SK-N-SH (cell line): ENCODE data around the gene PKD2L1. TPM values are rescaled to one million over a fixed set of nuclear protein-coding genes. Genes with fewer than 3 reads are reported as not detected.

Experiments
- CTCF ChIA-PET: fragments of 300-600, 350-600 bp; formaldehyde crosslinking; extraction: SDS; loops from one replicate; lab custom pipeline; 2021; lab: Yijun Ruan, JAX
- POLR2A ChIA-PET: fragments of 350-600 bp; sonication (Branson Sonifier 250); formaldehyde crosslinking; extraction: SDS; loops from one replicate; lab custom pipeline; 2020; ENCODE audit warnings: antibody characterized with exemption, inconsistent platforms; lab: Yijun Ruan, JAX
- DNase-seq: peaks from one replicate; pipeline ENCODE4 v3.0.0; 2012
- H2AFZ ChIP-seq: fragments of 200-600 bp; sonication (generic); 2 replicates; pipeline ENCODE4 v1.8.1; 2016; ENCODE audit warnings: antibody characterized with exemption, mild to moderate bottlenecking, low read depth
- H3F3A ChIP-seq: fragments of 200-600 bp; sonication (generic); replicated peaks from 2 replicates; pipeline ENCODE3; 2016; ENCODE audit warnings: antibody characterized with exemption, mild to moderate bottlenecking; ENCODE audit not compliant: insufficient read depth
- H3K27ac ChIP-seq, 2 experiments: fragments of 200-500 bp in 1 of 2; fragments of 200-600 bp in 1 of 2; sonication (Bioruptor generic) in 1 of 2; sonication (generic), shearing (Covaris generic) in 1 of 2; 2 replicates each; pipeline versions ENCODE4 v1.5.1 to v1.6.1; 2014 to 2016; ENCODE audit warnings: low read depth in 2 of 2, inconsistent platforms in 1 of 2, low read length in 1 of 2, mild to moderate bottlenecking in 1 of 2, mixed read lengths in 1 of 2
- H3K27me3 ChIP-seq: fragments of 200-600 bp; sonication (generic), shearing (Covaris generic); 2 replicates; pipeline ENCODE4 v1.6.1; 2016; ENCODE audit warnings: mixed run types; ENCODE audit not compliant: insufficient read depth
- H3K36me3 ChIP-seq, 2 experiments: fragments of 200-500 bp in 1 of 2; fragments of 200-600 bp in 1 of 2; sonication (Bioruptor generic) in 1 of 2; sonication (generic) in 1 of 2; replicated peaks in 1 of 2; 2 replicates each; pipeline versions ENCODE3 to v1.5.1; 2014 to 2016; ENCODE audit warnings: low read length in 1 of 2, mild to moderate bottlenecking in 1 of 2; ENCODE audit not compliant: insufficient read depth in 2 of 2, control insufficient read depth in 1 of 2
- H3K4me1 ChIP-seq, 2 experiments: fragments of 200-500 bp in 1 of 2; fragments of 200-600 bp in 1 of 2; sonication (Bioruptor generic) in 1 of 2; sonication (generic), shearing (Covaris generic) in 1 of 2; 2 replicates each; pipeline versions ENCODE4 v1.5.1 to v1.6.1; 2014 to 2016; ENCODE audit warnings: low read depth in 1 of 2, low read length in 1 of 2, mixed run types in 1 of 2; ENCODE audit not compliant: insufficient read depth in 2 of 2, control insufficient read depth in 1 of 2
- H3K4me2 ChIP-seq: fragments of 200-600 bp; sonication (generic), shearing (Covaris generic); 2 replicates; pipeline ENCODE4 v1.6.1; 2017; ENCODE audit warnings: mixed run types
- H3K4me3 ChIP-seq, 2 experiments: fragments of 200-500 bp in 1 of 2; fragments of 200-600 bp in 1 of 2; sonication (Bioruptor generic) in 1 of 2; sonication (generic), shearing (Covaris generic) in 1 of 2; 2 replicates each; pipeline versions ENCODE4 v1.5.1 to v1.8.1; 2014 to 2016; ENCODE audit warnings: low read depth in 2 of 2, inconsistent platforms in 1 of 2, low read length in 1 of 2, mild to moderate bottlenecking in 1 of 2, mixed read lengths in 1 of 2, moderate library complexity in 1 of 2
- H3K79me2 ChIP-seq: fragments of 200-600 bp; sonication (generic); 2 replicates; pipeline ENCODE4 v1.8.1; 2017; ENCODE audit warnings: mild to moderate bottlenecking; ENCODE audit not compliant: insufficient read depth
- H3K9ac ChIP-seq: fragments of 200-600 bp; sonication (generic); 2 replicates; pipeline ENCODE4 v1.6.1; 2017; ENCODE audit warnings: mixed run types
- H3K9me2 ChIP-seq: fragments of 200-600 bp; sonication (generic); 2 replicates; pipeline ENCODE4 v1.6.1; 2017; ENCODE audit warnings: mixed run types
- H3K9me3 ChIP-seq: fragments of 200-600 bp; sonication (generic); 2 replicates; pipeline ENCODE4 v1.6.1; 2017; ENCODE audit warnings: mixed run types, mild to moderate bottlenecking, moderate library complexity
- H4K20me1 ChIP-seq: fragments of 200-600 bp; sonication (generic); 2 replicates; pipeline ENCODE4 v1.6.1; 2017; ENCODE audit warnings: mild to moderate bottlenecking, mixed run types; ENCODE audit not compliant: insufficient read depth
- CHD2 ChIP-seq: fragments of 150-350 bp; IDR thresholded peaks from 2 replicates; pipeline ENCODE4 v1.6.1; 2018; ENCODE audit warnings: low read length; ENCODE audit not compliant: partially characterized antibody
- FOXM1 ChIP-seq: IDR thresholded peaks from 2 replicates; pipeline ENCODE4 v1.4.0; 2012; ENCODE audit warnings: low read depth, mild to moderate bottlenecking
- MXI1 ChIP-seq: IDR thresholded peaks from 2 replicates; pipeline ENCODE4 v1.6.1; 2012; ENCODE audit warnings: mild to moderate bottlenecking, low read depth, low read length, improper control_type of control experiment
- NFIC ChIP-seq: IDR thresholded peaks from 2 replicates; pipeline ENCODE4 v1.4.0; 2012; ENCODE audit warnings: borderline replicate concordance
- RAD21 ChIP-seq: IDR thresholded peaks from 2 replicates; pipeline ENCODE4 v1.6.1; 2012; ENCODE audit warnings: mild to moderate bottlenecking, low read length
- SIN3A ChIP-seq: IDR thresholded peaks from 2 replicates; pipeline ENCODE4 v1.6.1; 2012; ENCODE audit warnings: low read depth, mild to moderate bottlenecking, low read length, moderate library complexity, borderline replicate concordance
- SMC3 ChIP-seq: IDR thresholded peaks from 2 replicates; pipeline ENCODE4 v1.6.1; 2012; ENCODE audit warnings: low read depth, low read length, improper control_type of control experiment
- TAF1 ChIP-seq: IDR thresholded peaks from 2 replicates; pipeline ENCODE4 v1.6.1; 2012; ENCODE audit warnings: low read depth, mild to moderate bottlenecking, low read length, moderate library complexity, borderline replicate concordance
- TCF12 ChIP-seq: IDR thresholded peaks from 2 replicates; pipeline ENCODE4 v1.4.0; 2012
- WGBS: methylation state at CpG from one replicate; pipeline ENCODE4 v1.1.6; 2017; ENCODE audit warnings: low lambda C conversion rate; 5-methylcytosine and 5-hydroxymethylcytosine counted together
- polyA plus RNA-seq, 3 experiments: library from polyadenylated mRNA; depleted of rRNA; stranded (reverse); fragments of >200 nt; gene quantifications; 2 replicates each; pipeline ENCODE4 v1.2.3, GENCODE V29; 2012
- TF ChIP-seq, protein P1 (sequence below): IDR thresholded peaks from 2 replicates; pipeline ENCODE4 v1.4.0; 2012; ENCODE audit warnings: low read depth
- TF ChIP-seq, protein P2 (sequence below): IDR thresholded peaks from 2 replicates; pipeline ENCODE4 v1.4.0; 2012; ENCODE audit warnings: low read depth, borderline replicate concordance
- TF ChIP-seq, protein P3 (sequence below): IDR thresholded peaks from 2 replicates; pipeline ENCODE4 v1.6.1; 2012; ENCODE audit warnings: mild to moderate bottlenecking, low read depth, low read length, moderate library complexity
- TF ChIP-seq, protein P4 (sequence below): fragments of 150-350 bp; IDR thresholded peaks from 2 replicates; pipeline ENCODE4 v1.6.1; 2017; ENCODE audit warnings: antibody characterized with exemption, low read length, low read depth, borderline replicate concordance

The PKD2L1 gene
- polyA plus RNA-seq, 1 of the 3 experiments (the other 2 are of a cell fraction): not detected

DNA sequence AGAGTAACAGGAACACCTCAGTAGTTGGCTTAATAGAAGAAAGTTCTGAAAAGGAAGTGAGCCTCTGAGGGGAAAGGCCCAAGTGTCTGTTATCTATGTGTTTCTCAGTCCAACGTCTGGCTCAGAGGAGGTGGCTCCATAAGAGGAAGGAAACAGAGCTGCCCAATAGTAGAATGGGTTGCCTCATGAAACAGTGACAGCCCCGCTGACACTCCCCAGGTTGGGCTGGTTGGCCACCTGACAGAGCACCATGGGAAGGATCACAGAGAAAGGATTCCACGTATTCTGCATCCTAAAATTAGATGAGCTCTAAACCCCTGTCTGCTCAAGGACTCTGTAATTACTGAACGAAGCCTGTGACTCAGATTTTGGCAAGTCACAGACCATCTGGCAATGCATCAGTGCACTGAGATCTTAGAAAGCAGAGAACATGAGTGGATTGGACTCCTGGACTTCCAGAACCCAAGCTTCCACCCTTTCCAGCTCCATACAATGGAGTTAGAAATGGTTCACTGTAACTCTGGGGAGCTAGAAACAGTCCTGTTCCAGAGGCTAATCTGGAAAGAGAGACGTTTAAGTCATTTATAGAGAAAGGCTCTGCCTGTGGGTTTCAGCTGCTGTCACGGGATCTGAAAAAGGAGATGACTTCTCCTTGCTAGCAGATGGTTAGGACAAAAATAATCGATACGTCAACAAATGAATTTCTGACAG lies 2.9 kb downstream of the PKD2L1 start:
- H3K27ac ChIP-seq: no peak overlapping the region
- no peaks in the 10 kb centered on the region for H3K4me1 ChIP-seq
- H2AFZ ChIP-seq: no peak overlapping the region
- H3K4me3 ChIP-seq: no peak overlapping the region
- H4K20me1 ChIP-seq: no peaks in the 10 kb centered on the region
- CTCF ChIA-PET: interaction anchor here (0.9 to 24.3 kb wide), 8 partner anchors 10 to 192 kb away, joined by 3 to 432 read pairs (median 4); partner anchors contain the start of gene SEC31B
- no peak overlapping the region for H3K4me2 ChIP-seq
- no peaks in the 10 kb centered on the region for H3K79me2 ChIP-seq
- no peaks in the 10 kb centered on the region for H3F3A ChIP-seq
- 35% methylated on average over 8 of the region's 8 CpGs for WGBS
- no peaks in the 10 kb centered on the region for H3K36me3 ChIP-seq
- no peaks in the 10 kb centered on the region for H3K9me2 ChIP-seq
- no peaks in the 10 kb centered on the region for H3K9me3 ChIP-seq
- H3K27me3 ChIP-seq: peaks cover 39% of the 10 kb centered on the region
- H3K9ac ChIP-seq: no peak overlapping the region
- DNase-seq: no peak
- POLR2A ChIA-PET: interaction anchor here (1.3 kb wide), 1 partner anchor 20 kb away, joined by 4 read pairs; the partner anchor contains the start of gene SCD
- TF ChIP-seq CHD2 (no peak), TAF1 (no peak), SIN3A (no peak), FOXM1 (no peak), RAD21 (no peak), MXI1 (no peak), SMC3 (no peak), NFIC (no peak), TCF12 (no peak)
- TF ChIP-seq, protein P1, sequence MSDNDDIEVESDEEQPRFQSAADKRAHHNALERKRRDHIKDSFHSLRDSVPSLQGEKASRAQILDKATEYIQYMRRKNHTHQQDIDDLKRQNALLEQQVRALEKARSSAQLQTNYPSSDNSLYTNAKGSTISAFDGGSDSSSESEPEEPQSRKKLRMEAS: no peak
- TF ChIP-seq, protein P2, sequence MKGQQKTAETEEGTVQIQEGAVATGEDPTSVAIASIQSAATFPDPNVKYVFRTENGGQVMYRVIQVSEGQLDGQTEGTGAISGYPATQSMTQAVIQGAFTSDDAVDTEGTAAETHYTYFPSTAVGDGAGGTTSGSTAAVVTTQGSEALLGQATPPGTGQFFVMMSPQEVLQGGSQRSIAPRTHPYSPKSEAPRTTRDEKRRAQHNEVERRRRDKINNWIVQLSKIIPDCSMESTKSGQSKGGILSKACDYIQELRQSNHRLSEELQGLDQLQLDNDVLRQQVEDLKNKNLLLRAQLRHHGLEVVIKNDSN: no peak
- TF ChIP-seq, protein P3, sequence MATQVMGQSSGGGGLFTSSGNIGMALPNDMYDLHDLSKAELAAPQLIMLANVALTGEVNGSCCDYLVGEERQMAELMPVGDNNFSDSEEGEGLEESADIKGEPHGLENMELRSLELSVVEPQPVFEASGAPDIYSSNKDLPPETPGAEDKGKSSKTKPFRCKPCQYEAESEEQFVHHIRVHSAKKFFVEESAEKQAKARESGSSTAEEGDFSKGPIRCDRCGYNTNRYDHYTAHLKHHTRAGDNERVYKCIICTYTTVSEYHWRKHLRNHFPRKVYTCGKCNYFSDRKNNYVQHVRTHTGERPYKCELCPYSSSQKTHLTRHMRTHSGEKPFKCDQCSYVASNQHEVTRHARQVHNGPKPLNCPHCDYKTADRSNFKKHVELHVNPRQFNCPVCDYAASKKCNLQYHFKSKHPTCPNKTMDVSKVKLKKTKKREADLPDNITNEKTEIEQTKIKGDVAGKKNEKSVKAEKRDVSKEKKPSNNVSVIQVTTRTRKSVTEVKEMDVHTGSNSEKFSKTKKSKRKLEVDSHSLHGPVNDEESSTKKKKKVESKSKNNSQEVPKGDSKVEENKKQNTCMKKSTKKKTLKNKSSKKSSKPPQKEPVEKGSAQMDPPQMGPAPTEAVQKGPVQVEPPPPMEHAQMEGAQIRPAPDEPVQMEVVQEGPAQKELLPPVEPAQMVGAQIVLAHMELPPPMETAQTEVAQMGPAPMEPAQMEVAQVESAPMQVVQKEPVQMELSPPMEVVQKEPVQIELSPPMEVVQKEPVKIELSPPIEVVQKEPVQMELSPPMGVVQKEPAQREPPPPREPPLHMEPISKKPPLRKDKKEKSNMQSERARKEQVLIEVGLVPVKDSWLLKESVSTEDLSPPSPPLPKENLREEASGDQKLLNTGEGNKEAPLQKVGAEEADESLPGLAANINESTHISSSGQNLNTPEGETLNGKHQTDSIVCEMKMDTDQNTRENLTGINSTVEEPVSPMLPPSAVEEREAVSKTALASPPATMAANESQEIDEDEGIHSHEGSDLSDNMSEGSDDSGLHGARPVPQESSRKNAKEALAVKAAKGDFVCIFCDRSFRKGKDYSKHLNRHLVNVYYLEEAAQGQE: no peak
- TF ChIP-seq, protein P4, sequence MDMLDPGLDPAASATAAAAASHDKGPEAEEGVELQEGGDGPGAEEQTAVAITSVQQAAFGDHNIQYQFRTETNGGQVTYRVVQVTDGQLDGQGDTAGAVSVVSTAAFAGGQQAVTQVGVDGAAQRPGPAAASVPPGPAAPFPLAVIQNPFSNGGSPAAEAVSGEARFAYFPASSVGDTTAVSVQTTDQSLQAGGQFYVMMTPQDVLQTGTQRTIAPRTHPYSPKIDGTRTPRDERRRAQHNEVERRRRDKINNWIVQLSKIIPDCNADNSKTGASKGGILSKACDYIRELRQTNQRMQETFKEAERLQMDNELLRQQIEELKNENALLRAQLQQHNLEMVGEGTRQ: no peak
